HEK293 (cell line): ENCODE measurements around the gene MLLT1.

Experiments
- SP3 ChIP-seq: fragments of 450-650 bp; formaldehyde crosslinking; IDR thresholded peaks from 2 replicates; pipeline ENCODE4 v1.5.1; 2016; ENCODE audit warnings: missing biosample characterization, missing genetic modification characterization
- YY1 ChIP-seq: fragments of 450-650 bp; formaldehyde crosslinking; IDR thresholded peaks from 2 replicates; pipeline ENCODE4 v1.5.1; 2018; ENCODE audit warnings: missing biosample characterization, missing genetic modification characterization
- ZBTB1 ChIP-seq: fragments of 450-650 bp; formaldehyde crosslinking; IDR thresholded peaks from 2 replicates; pipeline ENCODE4 v1.5.1; 2016; ENCODE audit warnings: missing biosample characterization, missing genetic modification characterization
- ZNF112 ChIP-seq: fragments of 450-650 bp; formaldehyde crosslinking; IDR thresholded peaks from 2 replicates; pipeline ENCODE4 v1.5.0; 2017; ENCODE audit warnings: missing biosample characterization, missing genetic modification characterization
- ZNF184 ChIP-seq: fragments of 450-650 bp; IDR thresholded peaks from 2 replicates; pipeline ENCODE4 v1.5.1; 2018; ENCODE audit warnings: missing biosample characterization, mild to moderate bottlenecking, missing genetic modification characterization
- ZNF274 ChIP-seq, 2 experiments: fragments of 200-500 bp in 1 of 2; fragments of 450-650 bp in 1 of 2; sonication (Bioruptor generic) in 1 of 2; formaldehyde crosslinking in 1 of 2; IDR thresholded peaks; 2 replicates each; pipeline versions ENCODE4 v1.5.1 to v1.6.1; 2014 to 2016; ENCODE audit warnings: borderline replicate concordance in 1 of 2, inconsistent platforms in 1 of 2, low read length in 1 of 2, missing biosample characterization in 1 of 2, missing genetic modification characterization in 1 of 2
- ZNF302 ChIP-seq: fragments of 450-650 bp; formaldehyde crosslinking; IDR thresholded peaks from 2 replicates; pipeline ENCODE4 v1.5.1; 2016; ENCODE audit warnings: missing biosample characterization, missing genetic modification characterization, low read depth
- ZNF596 ChIP-seq: fragments of 450-650 bp; IDR thresholded peaks from 2 replicates; pipeline ENCODE4 v1.5.0; 2018; ENCODE audit warnings: missing biosample characterization, mild to moderate bottlenecking, missing genetic modification characterization, moderate library complexity
- ZNF624 ChIP-seq: fragments of 450-650 bp; formaldehyde crosslinking; IDR thresholded peaks from 2 replicates; pipeline ENCODE4 v1.5.1; 2017; ENCODE audit warnings: missing biosample characterization, missing genetic modification characterization
- ZNF707 ChIP-seq: fragments of 450-650 bp; formaldehyde crosslinking; IDR thresholded peaks from 2 replicates; pipeline ENCODE4 v1.5.1; 2016; ENCODE audit warnings: missing biosample characterization, missing genetic modification characterization
- ZNF747 ChIP-seq: fragments of 450-650 bp; formaldehyde crosslinking; IDR thresholded peaks from 2 replicates; pipeline ENCODE4 v1.5.1; 2016; ENCODE audit warnings: missing biosample characterization, missing genetic modification characterization
- TF ChIP-seq, protein P1 (sequence below): fragments of 450-650 bp; formaldehyde crosslinking; IDR thresholded peaks from 2 replicates; pipeline ENCODE4 v1.5.1; 2016; ENCODE audit warnings: missing biosample characterization, missing genetic modification characterization
- TF ChIP-seq, protein P2 (sequence below): fragments of 450-650 bp; formaldehyde crosslinking; IDR thresholded peaks from 2 replicates; pipeline ENCODE4 v1.5.1; 2016; ENCODE audit warnings: missing biosample characterization, missing genetic modification characterization, low read depth

DNA sequence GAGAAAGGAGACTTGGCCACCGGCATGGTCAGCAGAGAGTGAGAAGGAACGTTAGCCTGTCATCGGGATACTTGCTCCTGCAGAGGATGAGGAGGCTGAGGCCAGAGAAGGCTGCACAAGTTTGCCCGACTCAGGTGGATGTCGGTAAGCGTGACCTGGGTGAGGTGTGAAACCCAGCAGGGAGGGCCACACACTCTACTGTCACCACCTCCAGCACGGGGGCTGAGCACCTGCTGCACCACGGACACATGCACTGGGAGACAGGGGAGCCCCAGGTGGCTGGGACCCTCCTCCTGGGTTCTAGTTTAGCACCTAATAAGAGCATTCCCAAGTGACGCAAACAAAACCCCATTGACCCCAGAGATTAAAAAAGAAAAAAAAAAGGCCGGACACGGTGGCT is 17.3 kb downstream of the MLLT1 start:
- TF ChIP-seq, protein P1, sequence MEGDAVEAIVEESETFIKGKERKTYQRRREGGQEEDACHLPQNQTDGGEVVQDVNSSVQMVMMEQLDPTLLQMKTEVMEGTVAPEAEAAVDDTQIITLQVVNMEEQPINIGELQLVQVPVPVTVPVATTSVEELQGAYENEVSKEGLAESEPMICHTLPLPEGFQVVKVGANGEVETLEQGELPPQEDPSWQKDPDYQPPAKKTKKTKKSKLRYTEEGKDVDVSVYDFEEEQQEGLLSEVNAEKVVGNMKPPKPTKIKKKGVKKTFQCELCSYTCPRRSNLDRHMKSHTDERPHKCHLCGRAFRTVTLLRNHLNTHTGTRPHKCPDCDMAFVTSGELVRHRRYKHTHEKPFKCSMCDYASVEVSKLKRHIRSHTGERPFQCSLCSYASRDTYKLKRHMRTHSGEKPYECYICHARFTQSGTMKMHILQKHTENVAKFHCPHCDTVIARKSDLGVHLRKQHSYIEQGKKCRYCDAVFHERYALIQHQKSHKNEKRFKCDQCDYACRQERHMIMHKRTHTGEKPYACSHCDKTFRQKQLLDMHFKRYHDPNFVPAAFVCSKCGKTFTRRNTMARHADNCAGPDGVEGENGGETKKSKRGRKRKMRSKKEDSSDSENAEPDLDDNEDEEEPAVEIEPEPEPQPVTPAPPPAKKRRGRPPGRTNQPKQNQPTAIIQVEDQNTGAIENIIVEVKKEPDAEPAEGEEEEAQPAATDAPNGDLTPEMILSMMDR (tag by site-specific recombination): no peak
- no peak for TF ChIP-seq ZNF184 (tag by site-specific recombination)
- TF ChIP-seq, protein P2, sequence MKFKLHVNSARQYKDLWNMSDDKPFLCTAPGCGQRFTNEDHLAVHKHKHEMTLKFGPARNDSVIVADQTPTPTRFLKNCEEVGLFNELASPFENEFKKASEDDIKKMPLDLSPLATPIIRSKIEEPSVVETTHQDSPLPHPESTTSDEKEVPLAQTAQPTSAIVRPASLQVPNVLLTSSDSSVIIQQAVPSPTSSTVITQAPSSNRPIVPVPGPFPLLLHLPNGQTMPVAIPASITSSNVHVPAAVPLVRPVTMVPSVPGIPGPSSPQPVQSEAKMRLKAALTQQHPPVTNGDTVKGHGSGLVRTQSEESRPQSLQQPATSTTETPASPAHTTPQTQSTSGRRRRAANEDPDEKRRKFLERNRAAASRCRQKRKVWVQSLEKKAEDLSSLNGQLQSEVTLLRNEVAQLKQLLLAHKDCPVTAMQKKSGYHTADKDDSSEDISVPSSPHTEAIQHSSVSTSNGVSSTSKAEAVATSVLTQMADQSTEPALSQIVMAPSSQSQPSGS (tag by site-specific recombination): no peak
- TF ChIP-seq ZNF112 (tag by site-specific recombination): no peak
- TF ChIP-seq ZBTB1 (tag by site-specific recombination): no peak
- no peak for TF ChIP-seq ZNF707 (tag by site-specific recombination)
- TF ChIP-seq ZNF596: no peak
- TF ChIP-seq ZNF274 (IDR thresholded peaks at IDR 0.05; ENCODE audit: low read length): no peak
- no peak for TF ChIP-seq ZNF274 (tag by site-specific recombination; IDR thresholded peaks at IDR 0.05; ENCODE audit: borderline replicate concordance)
- TF ChIP-seq SP3 (tag by site-specific recombination): no peak
- TF ChIP-seq ZNF747: no peak
- no peak for TF ChIP-seq ZNF624
- TF ChIP-seq ZNF302 (tag by site-specific recombination): no peak
- no peak for TF ChIP-seq YY1 (tag by site-specific recombination)
